ENCODE results near the gene PPP1R13B.

GRCh38 chr14:103739466-103739792 is 107.9 kb downstream of the PPP1R13B start:
- TF ChIP-seq, protein P1, sequence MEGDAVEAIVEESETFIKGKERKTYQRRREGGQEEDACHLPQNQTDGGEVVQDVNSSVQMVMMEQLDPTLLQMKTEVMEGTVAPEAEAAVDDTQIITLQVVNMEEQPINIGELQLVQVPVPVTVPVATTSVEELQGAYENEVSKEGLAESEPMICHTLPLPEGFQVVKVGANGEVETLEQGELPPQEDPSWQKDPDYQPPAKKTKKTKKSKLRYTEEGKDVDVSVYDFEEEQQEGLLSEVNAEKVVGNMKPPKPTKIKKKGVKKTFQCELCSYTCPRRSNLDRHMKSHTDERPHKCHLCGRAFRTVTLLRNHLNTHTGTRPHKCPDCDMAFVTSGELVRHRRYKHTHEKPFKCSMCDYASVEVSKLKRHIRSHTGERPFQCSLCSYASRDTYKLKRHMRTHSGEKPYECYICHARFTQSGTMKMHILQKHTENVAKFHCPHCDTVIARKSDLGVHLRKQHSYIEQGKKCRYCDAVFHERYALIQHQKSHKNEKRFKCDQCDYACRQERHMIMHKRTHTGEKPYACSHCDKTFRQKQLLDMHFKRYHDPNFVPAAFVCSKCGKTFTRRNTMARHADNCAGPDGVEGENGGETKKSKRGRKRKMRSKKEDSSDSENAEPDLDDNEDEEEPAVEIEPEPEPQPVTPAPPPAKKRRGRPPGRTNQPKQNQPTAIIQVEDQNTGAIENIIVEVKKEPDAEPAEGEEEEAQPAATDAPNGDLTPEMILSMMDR (IDR thresholded peaks at IDR 0.05): no peak
- no peak for TF ChIP-seq POLR2A (IDR thresholded peaks at IDR 0.05)

Measured in heart left ventricle (tissue), 13 donors.